Measurements from ENCODE around the gene ELL2.

GRCh38 chr5:95856501-95856981 lies 105.1 kb downstream of the ELL2 start:
- TF ChIP-seq CTCF (IDR thresholded peaks at IDR 0.05) (no peak), EP300 (IDR thresholded peaks at IDR 0.05) (no peak), POLR2A (IDR thresholded peaks at IDR 0.05) (no peak)

Data from sigmoid colon (tissue), 4 donors.